NCI-H1436 treated with DMSO at 0.1 percent for 48 hours (cell line): ENCODE data around the gene IFT20.
"Not testable (repeated sequence)": the region's sequence is repeated elsewhere in the genome, so short reads cannot be mapped to it uniquely, and the experiment has no call there.

Experiments used
- DNase-seq: peaks from one replicate; lab custom pipeline; 2025; lab: John Stamatoyannopoulos, UW

The IFT20 gene

DNA sequence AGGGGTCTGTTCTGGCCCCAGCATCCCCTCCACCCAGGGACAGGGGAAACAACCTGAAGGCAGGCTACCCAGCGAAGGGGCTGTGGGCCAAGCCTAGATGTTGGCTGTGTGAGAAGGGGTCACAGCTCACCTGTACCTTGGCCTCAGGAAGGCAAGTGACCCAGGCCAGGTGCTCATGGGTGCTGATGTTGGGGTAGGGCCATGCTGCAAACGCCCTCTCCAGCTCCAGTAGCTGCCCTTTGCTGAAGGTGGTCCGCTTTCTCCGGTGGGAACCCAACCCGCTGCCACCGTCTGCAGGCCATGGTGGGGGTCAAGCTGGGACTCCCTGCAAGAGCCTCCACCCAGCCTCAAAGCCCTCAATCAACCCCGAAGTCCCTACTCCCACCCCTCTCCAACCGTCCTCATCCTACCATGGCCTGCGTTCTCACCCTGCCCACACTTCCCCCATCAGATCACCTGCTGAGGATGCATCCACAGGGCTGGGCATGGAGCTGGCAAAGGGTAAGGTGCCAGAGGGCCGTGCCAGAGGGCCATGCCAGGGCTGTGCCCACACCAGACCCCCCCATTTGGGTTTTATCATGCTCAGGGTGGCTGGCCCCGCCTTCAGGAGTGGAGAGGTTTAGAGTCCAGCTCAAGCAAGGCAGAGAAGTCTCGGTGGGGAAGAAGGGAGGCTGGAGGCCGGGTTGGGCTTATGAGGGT is 29.5 kb upstream of the IFT20 start, which contains the start of gene SEBOX:
SEBOX (minus strand) TSS at position 535 of the 699 bp plus-strand sequence; CDS start at position 487, 48 bp downstream.
- no peak for DNase-seq

DNA sequence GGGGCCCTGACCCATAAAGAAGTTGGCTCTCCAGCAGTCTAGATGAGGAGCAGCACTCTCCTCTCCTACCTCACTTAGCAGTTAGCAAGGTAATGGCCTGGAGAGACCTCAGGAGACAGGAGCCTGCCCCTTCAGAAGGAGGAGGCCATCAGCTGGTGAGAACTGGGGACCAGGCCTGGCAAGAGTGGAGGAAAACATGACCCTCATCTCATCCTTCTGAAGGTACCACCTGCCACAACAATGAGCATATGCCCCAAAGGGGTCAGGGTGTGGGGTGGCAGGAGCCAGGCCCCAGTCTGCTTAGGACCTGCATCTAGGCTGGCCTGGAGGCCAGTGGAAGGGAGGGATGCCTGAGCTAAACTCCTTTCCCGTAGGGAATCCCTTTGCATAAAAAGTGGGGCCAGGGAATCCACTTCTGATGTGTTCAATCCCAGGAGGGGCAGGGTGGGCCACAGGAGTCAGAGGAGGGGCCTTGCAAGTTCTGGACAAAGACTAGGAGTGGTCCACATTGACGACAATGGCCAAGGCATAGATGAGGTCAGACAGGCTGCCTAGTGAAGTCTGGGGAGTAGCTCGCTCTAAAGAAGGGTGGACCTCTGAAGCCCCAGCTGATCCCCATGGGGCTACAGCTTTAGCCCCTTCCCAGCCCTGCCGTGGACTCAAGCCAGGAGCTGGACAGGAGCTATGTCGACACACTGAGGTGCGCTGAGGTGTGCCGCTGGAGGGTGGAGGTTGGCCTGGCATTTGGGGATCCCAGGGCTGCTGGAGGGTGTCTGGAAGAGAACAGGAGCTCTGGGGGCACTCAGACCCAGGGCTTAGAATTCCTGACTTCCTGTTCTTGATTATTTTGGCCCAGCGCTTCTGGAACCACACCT is 28.7 kb upstream of the IFT20 start:
- no peak for DNase-seq

DNA sequence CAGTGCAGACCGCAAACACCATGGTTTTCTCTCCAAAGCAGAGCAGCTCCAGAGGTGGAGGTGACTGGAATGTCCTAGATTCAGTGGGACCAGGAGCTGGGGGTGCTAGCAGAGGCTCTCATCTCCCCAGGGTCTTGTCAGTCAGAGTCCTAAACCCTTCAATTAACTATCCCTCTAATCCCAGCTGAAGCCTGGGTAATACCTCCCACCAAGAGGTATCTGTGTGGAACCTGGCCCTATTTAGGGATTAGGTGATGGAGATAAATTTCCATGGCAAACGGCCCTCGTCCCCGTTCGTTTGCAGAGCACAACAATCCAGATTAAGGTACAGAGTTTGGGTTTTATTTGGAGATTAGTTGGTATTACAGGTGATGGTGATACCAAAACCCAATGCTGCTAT is 27.9 kb upstream of the IFT20 start:
- no peak for DNase-seq

DNA sequence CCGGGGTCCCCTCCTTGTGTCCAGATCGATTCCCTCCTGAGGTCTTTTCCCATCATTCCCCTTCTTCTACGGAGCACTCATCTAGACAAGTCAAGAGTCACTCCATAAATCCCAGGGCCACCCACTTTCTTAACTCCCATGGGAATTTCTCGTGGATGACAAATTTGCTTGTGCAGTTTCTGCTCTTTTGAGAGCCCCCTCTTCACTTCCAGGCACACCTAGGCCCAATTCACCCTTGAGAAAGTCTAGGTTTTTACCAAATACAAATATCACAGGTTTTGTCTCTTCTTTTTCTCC is 22.6 kb upstream of the IFT20 start:
- no peak for DNase-seq

DNA sequence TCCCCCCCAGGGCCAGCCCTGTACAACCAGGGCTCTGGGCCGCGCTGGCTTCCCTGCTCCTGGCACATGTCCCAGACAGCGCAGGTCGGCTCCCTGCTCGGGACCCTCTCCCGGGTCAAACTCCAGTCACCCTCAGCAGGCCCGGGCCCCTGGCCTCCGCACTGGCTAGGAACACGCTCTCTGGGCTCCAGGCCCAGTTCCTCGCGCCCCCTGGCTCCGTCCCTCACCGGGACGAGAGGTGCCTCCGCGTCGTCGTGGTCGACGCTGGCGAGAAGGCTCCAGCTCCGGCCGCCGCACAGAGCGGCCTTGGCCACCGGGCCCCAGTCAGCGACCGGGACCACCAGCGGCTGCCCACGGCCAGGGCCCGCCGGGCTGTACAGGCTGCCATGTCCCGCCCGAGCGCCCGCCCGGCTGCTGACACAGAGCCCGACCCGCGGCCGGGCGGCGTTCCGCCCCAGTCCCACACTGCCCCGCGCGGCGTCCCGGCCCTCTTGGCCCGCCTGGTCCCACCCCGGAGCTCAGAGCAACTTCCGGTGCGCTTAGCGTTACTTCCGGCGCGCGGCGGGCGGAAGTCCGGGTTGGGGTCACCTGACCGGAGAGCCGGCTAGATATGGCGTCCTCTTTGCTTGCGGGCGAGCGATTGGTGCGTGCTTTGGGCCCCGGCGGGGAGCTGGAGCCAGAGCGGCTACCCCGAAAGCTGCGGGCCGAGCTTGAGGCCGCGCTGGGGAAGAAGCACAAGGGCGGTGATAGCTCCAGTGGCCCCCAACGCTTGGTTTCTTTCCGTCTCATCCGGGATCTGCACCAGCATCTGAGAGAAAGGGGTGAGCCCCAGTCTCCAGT is 22.0 kb upstream of the IFT20 start, which contains the start of gene POLDIP2:
POLDIP2 (minus strand) TSS at position 467 of the 840 bp plus-strand sequence; CDS start at position 388, 79 bp downstream.
- peak; percentile 72 for DNase-seq

DNA sequence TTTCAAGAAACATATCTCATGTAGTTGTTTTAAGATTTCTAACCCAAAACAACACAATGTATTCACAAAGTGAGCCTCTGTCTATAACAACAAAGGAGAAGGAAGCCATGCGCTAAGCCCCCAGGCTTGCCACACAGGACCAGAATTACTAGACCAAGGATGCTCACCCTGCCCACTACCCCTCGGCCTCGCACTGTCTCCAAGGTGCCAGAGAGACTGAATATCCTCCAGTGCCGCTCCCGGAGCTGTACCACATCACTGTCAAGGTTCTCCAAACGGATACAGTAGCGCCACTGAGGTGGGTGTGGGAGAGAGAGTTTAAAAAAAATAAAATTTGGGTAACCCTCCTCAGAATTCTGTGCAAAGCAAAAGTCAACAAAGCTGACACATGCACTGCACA is 15.0 kb upstream of the IFT20 start:
- no peak for DNase-seq

DNA sequence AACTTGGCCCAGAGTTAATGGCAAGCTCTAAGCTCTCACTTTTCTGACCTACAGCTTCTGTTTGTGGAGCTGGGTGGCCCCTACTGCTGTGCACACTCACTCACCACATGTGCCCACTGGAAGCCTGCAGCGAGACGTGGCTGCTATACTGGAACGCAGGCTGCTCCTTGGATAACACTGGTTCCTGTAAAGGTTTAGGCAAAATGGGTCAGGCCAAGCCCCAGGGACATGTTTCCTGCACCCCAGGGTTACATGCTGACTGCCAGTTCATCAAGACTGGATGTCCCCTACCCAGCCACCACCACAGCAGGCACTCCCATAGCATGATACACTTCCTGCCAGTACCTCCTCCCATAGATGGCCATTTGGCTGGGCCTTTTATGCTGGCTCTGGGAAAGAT is 13.7 kb upstream of the IFT20 start:
- no peak for DNase-seq

DNA sequence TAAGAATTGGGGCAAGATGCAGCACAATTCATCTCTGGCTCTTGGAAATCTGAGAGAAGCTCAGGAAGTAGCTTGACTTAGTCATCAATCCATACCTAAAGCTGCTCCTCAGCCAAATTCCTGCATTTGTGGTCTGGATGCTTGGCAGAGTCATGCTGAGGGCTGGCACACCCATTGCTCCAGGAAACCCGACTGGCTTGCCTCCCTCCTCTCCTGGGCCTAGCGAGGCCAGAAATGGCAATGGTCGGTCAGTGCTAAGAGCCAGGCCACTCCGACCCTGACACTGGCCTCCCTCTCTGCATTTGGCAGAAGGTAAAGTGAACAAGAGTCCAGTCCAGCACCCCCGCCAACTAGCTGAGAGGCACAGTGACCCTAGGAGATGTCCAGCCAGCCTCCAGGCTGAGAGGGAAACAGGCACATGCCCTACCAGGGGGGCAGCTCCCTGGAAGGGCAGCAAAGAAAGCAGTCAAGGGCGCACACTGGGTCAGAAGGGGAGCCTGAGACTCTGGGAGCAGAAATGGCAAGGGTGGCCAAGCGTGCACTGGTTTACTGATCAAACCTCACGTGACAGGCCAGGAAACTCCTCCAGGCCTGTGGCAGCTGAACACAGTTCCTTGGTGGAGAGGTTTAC is 12.1 kb upstream of the IFT20 start:
- no peak for DNase-seq

DNA sequence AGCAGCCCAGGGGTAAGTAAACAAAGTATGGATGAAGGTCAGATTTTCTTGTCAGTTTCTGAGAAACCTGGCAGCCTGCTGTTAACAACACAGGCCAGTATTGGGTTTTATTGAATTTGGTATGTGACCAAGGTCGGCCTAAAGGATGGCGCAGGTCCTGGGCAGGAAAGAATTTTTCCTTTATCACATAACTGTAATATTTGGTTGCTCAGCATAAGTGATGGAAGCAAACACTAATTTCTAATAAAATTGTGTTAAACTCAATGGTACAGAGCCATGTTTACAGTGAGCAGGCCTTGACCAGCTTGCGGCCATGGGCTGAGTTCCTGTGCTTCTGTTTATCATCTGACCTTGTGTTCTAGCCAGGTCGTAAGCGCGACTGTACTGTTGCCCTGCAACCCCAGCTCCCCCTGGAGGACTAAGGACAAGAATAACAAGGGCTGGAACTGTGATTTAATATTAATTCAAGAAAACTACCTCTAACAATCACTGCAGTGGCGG is 11.5 kb upstream of the IFT20 start:
- DNase-seq: no peak

DNA sequence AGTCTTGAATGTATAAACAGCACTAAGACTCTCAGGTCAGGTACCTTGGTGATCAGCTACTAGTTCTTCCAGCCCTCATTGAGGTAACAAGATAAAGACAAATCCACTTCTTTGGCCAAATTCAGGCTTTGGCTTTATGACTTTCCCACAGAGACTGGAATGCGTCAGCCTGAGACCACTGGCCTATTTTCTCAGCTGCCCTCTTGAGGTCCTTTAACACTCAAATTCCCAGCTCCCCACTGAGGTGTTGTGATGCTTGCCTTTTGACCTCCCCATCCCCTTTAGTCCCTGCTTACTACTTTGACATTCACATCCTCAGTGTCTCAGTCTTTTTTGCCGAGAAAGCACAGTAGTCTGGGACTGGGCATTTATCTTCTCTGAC is 10.9 kb upstream of the IFT20 start:
- DNase-seq: no peak

DNA sequence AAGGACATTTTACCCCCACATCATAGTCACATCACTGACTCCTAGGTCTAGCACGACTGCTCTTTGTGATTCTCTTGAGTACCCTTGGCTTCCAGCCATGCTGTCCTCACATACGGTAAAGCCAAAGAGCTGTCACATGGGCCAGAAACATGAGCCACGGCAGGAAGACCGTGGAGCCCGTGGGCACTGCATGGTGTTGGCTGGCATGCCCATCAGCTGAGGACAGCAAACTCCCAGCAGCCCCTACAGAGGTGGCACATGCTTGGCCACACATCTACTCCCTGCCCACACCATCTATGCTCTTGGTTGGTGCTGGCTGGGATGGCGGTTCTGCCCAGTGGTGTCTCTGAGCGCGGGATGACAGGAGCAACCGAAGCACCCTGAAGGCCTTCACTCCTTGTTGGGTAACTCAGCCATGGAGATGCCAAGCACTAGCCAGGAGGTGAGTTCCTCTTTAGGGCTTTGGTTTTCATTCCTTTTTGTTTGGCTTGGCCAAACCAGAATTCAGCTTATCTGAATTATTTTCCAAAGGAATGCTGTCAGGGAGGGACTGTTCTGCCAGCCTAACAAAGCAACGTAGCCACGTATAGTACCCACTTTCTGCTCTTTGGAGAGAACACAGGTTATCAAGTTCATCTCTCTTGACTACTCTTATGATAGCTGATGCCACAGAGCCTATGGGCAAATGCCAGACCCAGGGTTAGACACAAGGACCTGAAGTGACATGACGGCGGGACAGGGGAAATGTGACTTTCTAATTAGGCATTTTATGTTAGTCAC is 10.3 kb upstream of the IFT20 start:
- no peak for DNase-seq

DNA sequence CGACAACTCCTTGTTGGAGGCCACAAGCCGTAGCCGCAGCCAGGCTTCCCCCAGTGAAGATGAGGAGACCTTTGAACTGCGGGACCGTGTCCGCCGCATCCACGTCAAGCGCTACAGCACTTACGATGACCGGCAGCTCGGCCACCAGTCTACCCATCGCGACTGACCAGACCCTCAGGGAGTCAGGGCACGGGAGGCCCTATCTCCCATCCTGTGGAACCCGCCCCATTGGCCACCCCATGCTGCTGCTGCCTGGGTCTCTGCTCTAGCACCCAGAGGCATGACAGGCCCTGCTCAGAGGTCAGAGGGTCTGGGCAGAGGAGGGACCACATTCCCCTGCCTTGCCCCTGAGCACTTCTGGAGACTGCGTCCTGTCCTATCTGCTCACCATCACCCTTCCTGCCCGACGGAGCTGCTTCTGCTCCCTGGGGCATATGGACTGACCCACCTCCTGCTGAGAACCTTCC is 9.2 kb upstream of the IFT20 start:
- no peak for DNase-seq

DNA sequence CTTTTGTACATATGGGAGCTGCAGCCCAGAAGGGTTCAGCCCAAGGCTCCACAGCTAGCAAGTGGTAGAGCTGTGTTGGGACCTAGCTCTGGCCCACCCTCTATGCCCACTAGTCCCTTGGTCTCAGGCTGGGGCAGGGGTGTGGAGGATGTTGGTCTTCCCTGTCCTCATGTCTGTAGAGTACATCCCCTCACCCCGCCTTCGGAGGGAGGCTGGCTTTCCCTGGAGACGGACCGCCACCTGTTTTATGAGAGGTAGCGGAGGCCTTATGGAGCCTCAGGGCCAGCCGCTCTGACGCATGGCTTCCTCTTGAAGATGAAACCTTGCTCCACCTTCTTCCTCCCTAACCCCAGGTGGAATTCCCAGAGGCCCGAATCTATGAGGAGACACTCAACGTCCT is 8.7 kb upstream of the IFT20 start:
- DNase-seq: no peak

DNA sequence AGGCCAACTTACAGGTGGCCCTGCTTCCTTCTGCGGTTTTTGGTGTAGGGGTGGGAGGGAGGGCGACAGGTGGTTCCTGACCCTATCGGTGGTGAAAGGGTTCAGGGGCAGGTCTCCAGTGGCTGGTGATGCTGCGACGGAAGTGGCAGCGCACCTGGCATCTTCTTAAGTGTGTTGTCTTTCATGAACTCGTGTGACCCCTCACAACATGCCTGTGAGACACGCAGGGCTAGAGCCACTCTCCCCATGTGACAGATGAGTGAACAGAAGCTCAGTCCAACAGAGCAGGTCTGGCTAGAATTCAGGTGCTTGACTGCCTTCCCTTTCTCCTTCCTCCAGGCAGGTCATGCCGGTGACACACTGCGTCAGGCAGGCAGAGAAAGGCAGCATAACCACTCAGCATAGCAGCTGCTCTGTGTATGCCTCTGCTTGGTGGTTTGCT is 8.2 kb upstream of the IFT20 start:
- no peak for DNase-seq

DNA sequence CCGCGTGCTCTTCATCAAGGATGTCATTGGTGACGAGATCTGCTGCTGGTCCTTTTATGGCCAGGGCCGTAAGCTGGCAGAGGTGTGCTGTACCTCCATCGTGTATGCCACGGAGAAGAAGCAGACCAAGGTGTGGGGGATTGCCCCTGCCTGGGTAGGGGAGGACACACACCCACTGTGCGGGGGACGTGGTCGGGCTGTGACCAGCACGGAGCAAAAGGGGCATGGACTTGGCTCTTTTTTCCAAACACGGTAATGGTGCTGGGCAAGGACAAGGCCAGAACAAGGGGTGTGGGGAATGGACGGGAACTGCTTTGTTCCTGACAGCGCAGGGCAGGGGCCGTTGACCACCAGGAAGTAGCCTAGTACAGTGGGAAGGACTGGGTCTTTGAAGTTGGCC is 7.0 kb upstream of the IFT20 start:
- no peak for DNase-seq

DNA sequence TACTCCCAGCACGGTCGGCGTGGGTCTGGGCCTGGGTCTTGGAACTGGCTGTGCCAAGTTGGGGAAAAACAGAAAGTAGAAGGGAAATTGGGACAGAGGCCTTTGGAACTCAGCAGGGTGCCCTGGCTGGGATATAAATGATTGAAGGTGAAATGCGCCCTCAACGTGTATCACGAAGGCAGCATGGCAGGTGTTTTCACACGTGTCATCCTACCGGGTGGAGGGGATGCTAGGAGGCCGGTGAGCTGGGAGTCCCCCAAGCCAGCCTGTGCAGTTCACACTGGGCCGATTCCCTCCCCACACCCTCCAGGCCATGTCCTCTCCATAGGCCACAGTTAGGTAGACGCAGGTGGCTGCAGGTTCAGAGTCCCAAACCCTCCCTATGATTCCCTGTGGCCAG is 6.2 kb upstream of the IFT20 start:
- DNase-seq: no peak

DNA sequence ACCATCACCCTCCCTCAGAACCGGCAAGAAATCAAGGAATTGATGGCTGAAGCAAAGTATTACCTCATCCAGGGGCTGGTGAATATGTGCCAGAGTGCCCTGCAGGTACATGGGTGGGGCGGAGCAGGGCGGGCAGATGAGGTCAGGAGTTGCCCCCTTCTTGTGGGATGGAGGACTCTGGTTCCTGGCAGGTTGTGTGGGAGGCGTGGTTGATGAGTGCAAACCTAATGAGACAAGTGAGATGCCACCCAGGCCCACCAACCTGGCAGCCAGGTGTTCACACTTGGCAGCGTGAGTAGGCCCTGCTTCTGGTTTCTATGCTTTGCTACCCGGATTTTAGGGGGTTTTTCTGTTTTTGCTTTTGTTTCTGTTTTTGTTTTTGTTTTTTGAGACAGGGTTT is 5.1 kb upstream of the IFT20 start:
- no peak for DNase-seq

DNA sequence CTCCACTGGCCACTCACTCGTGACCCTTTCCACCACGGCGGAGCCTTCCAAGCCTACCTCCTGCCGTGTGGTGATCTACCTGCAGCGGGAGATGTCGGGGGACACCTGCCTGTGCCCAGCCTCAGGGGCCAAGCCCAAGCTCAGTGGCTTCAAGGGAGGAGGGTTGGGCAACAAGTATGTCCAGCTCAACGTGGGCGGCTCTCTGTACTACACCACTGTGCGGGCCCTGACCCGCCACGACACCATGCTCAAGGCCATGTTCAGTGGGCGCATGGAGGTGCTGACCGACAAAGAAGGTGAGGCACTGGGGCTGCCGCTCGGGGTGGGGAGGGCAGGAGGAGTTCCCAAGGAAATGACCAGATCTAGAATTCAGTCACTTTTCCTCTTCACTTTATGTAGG is 4.2 kb upstream of the IFT20 start:
- no peak for DNase-seq

DNA sequence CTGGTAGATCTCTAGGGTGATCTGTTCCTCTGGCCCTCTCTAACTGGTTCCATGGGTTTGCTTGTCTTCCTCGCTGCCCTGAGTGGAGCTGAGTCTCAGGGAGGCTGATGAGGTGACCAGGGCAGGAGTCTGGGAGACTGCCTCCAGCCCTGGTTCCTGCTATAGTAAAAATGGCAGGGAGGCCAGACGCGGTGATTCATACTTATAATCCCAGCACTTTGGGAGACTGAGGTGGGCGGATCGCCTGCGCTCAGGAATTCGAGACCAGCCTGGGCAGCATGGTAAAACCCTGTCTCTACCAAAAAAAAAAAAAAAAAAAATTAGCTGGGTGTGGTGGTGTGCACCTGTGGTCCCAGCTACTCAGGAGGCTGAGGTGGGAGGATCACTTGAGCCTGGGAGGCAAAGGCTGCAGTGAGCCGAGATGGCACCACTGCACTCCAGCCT is 3.5 kb upstream of the IFT20 start:
- not testable (repeated sequence) for DNase-seq

DNA sequence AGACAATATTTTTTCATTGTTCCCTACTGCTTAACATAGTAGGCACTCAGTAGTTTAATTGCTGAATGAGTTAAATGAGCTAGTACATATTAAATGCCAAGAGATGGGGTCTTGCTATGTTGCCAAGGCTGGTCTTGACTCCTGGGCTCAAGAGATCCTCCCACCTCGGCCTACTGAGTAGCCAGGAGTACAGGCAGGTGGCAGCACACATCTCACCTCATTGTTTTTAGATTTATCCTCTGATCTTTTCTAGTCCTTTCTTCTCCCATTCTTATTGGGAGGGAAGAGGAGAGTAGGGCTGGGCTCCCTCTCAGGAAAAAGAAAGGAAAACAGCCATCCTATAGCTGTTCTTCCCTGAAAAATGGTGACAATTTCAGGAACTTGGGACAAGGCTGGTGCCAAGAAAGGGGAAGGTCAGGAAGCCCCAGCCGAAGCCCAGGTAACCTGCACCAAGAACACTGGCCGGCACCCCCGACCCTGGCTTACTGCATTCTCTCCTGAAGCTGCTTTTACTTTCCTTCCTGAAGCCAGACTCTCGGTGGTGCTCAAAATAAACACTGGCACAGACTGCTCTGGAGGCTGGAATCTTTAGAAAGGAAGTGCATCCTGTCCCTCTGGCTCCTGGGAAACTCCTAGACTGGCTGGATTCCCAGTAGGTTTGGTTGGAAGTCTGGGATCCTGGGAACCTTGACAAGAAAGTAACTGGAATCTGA is 2.9 kb upstream of the IFT20 start:
- no peak for DNase-seq
